Stimulated activated CD8-positive, alpha-beta memory T cell treated with anti-CD3 and anti-CD28 coated beads, Interleukin-12 subunit alpha, Interleukin-12 subunit beta, amount 100 ng/mL, for 24 hours (primary cell): Measurements from ENCODE around the gene TLL2.

Source experiments
- DNase-seq: peaks from one replicate; pipeline ENCODE4 v3.0.0-alpha.2; 2020; ENCODE audit errors: extremely low read depth

Gene TLL2

GRCh38 chr10:96421995-96422394 lies 91.7 kb downstream of the TLL2 start:
- no peak for DNase-seq

DNA sequence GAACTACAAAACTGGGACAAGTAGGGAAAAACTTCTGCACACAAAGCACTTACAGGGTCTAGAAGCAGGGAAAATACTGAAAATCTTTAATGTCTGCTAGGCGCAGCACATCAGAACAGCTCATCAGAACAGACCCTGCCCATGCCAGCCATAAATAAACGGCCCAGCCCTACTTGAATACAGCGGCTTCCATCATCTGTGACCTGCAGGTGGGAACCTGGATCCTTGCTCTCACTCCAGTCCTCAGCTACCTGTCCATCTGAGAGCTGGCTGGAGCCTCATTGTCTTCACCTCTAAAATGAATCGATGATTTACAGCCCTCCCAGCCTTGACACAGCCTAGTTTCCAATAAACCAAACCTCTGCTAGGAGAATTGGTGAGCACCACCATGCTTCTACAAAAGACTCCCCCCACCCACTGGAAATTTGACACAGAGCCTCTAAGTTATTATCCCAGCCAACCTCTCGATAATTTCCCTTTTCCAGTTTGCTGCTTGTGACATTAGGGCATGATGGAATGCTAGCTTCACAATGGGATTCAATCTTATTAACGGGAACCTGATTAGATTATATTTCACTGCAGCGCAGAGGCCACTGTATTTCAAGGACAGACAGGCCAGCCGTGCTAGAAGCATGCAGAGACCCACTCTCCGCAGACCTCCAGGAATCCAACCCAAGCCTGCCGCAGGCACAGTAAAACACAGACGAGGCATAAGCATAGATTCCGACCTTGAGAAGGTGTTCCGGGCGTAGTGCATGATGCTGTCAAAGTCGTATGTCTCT lies 93.3 kb downstream of the TLL2 start:
- no peak for DNase-seq

GRCh38 chr10:96419351-96419750 lies 94.4 kb downstream of the TLL2 start:
- DNase-seq = no peak

GRCh38 chr10:96418582-96418981 lies 95.1 kb downstream of the TLL2 start:
- no peak for DNase-seq

DNA sequence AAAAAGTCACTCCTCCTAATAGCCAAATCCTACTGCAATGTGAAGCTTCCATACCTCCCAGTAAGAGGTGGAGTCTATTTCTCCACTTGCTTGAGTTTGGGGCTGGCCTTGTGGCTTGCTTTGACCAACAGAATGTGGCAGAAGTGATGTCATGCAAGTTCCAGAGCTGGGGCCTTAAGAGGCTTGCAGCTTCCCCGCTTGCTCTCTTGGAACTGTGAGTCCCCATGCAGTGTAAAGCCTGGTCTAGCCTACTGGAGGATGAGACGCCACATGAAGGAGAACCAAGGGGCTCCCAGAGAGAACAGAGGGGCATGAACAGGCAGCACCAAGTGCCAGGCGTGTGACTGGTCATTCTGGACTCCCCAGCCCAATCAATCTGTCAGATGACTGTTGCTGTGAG lies 96.3 kb downstream of the TLL2 start:
- no peak for DNase-seq

GRCh38 chr10:96416643-96417042 lies 97.1 kb downstream of the TLL2 start:
- DNase-seq = no peak

DNA sequence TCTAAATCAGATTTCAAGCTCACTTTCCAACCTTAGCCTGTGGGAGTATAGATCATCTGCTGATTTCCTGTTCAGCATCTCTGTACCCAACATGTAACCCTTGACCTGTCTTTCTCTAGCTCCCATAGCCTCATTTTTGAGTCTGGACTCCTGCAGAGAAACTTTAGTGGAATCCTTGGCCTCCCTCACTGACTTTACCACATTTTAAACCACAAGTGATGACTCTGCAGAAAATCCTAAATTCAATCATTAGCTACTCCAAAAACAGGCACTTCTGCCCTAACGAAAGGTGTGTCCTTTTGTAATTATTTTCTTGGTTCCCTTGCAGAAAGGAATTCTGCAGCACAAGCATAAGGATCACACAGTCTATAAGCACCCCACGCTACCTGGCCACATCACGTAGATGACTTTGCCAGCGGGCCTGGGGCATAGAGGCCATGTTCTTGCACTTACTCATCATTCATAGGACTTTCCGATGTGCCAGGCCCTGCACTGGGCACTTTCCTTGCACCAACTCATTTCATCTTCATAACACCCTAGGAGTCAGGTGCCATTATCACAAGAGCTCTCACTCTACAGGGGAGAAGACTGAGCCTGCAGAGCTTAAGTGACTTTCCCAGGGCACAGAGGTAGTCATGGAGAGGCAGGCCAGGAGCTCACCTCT lies 97.7 kb downstream of the TLL2 start:
- DNase-seq = no peak

DNA sequence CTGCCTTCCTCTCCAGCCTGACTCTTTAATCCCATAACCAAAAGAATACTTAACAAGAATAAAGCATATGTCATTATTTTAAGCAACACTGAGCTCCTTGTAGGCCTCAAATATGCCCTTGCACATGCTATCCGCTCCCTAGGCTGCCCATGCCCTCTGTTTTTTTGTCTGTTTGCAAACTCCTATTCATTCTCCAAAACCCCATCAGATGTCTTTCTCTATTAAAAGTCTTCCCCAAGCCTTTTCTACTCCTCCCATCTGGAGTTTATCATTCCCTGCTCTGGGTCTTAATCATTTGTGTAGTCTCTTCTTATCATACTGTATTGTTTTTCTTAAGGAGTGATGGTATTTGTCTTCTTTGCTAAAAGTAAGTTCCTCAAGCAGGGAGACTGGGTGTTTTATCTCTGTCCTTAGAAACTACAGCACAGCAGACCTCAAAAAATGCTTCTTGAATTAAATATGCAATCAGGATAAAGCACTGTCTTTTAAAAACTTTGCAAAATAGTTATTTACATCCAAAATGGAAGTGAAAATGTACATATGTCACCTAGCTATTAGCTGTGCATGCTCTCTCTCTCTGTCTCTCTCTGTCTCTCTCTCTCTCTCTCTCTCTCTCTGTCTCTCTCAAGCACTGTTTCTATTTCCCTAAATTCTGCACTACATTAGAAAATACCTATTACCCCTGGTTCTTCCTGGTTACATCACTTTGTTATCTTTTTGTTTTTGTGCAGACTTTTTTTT lies 98.4 kb downstream of the TLL2 start:
- DNase-seq = no peak

DNA sequence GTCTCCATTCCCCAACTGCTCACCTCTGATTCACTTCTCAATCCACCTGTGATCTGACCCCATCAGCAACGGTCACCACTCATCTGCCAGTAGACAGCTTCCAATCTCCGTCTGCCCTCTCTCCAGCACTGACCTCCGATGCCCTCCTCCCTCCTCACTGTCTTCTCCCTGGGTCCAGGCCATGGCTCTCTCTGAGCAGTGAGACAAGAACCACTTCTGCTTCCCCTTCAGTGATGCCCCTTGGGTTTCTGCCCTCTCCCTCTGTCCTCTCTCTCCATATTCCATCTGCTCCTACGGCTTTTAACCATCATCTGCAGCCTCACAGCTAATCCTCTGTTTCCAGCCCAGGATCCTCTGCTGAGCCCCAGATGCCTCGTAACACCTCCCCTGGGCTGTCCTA lies 99.4 kb downstream of the TLL2 start:
- DNase-seq = no peak

DNA sequence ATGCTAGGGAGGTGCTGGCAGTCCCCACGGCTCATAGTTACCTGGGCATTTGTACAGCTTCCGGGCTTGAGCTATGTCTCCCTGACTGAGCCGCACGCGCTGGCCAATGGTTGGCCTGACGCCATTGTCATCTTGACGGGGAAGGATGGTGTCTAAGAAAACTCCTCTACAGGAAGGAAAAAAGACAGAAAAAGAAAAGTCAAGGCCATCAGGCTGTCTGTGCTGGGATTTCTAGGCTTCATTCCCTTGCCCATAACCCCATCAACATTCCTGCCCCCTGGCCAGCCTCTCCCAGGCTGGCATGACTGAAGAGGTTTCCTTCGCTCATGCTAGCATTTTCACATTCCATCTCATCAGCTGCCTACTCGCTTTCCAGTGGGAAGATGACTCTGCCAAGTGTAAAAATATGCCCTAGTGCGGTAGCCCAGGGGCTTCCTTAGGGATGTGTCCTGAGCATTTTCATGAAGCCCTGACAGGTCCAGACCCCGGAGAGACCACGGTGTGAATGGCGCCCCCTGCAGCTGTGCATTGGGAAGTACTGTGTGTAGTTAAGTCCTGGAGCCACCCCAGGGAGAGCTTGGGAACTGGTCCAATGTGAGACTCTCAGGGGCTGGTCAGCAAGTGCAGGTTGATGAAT lies 100.5 kb downstream of the TLL2 start:
- DNase-seq = no peak

DNA sequence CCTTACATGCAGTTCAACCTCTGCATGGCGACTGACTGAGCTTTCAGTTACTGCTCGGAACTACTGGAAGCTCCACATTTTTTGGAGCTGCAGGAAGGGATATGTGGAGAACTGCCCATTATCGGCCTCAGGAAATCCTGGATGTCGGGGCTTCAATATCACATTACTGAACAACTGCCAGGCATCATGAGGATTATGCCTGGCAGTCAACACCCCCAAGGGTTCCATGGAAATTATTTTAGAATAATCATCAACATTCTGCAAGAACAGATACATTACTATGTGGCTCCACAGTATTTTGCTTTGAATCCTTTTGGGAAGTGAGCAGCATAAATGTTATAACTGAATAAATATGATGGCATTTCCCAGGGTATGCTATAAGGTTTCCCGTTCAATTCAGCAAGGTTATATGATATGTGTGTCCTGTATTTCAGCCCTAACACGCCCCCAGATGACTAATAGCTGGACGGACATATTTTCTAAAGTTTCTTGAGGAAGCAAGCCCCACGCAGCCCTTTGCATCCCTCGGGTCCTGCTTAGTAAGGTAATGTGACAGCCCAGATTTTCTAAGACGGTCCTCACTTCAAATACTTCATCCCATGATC lies 101.9 kb downstream of the TLL2 start:
- DNase-seq = no peak

DNA sequence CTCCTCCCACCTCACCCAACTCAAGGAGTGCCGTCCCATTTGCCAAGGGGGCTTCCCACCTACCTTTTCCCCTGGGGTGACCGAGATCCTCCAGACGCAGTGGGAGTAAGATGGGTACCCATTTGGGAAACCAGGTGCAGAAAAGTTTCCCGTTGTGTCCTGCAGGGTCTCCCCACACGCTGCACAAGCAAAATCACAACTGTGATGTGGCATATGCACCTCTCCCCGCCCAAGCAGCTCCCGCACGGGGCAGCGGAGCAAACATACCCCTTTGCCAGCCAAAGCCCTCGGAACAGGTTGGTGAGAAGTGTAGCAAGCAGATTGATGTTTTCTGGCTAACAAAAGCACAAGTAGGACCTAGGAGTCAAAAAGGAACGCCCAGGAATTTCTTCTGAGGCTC lies 103.4 kb downstream of the TLL2 start:
- no peak for DNase-seq

GRCh38 chr10:96408201-96408600 lies 105.5 kb downstream of the TLL2 start:
- DNase-seq = no peak

DNA sequence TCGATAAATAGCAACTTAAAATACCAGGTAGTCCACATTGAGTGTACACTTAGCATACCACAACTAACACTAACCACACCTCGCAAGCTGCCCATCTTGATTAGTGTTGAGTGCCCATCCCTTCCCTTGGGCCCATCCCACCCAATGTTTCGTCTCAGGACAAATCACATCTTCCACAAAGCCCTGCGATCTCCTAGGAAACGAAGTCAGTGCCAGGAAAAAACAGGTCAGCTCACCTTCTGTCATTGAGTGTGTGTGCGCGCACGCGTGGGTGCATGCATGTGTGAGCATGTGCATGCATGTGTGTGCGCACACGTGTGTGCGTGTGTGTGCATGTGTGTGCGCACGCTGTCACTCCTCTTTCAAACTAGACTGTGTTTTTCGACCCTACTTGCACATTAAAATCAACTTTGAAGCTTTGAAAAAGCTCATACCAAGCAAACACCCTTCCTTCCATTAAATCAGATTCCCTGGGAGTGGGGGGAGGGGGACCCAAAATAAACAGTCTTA lies 106.1 kb downstream of the TLL2 start:
- DNase-seq = no peak

- DNase-seq = no peak
Observed at GRCh38 chr10:96406091-96406490, 107.6 kb downstream of the TLL2 start.

DNA sequence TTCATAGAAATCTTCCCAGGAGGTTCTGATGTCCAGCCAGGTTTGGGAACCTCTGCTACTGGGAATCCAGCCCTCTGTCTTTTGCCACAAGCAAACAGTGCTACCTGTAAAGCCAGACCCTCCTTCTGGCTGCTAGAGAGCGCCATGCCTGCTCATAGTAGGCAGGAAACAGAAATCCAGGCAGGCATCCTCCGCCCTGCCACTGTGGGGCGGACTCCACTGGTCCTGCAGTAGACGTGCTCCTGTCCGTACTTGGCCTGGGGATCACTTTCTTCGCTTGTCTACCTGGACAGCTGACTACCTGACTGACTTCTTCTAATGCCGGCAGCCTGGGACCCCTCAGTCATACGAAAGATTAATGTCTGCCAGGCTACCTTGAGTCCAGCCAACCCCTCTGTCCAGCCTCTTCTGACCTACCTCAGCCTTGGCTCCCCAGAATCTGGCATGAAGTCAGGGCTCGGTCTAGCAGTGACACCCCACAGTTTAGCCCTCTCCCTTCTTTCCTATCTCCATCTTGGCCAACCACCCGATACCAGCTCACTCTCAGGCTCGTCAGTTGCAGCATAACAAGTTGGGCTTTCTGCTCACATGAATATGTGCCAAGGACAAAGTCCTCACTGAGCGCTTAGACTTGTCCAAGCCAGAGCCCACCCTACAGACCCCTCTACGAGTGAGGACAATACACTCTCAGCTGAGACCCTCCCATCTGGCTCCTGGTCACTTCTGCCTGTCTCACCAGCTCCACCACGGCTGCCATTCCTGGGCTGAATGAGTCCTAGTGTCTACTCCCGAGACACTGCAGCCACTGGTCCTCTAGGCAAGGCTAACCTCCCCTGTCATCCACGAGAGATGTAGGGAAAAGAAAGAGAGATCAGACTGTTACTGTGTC lies 111.1 kb downstream of the TLL2 start:
- DNase-seq = no peak

DNA sequence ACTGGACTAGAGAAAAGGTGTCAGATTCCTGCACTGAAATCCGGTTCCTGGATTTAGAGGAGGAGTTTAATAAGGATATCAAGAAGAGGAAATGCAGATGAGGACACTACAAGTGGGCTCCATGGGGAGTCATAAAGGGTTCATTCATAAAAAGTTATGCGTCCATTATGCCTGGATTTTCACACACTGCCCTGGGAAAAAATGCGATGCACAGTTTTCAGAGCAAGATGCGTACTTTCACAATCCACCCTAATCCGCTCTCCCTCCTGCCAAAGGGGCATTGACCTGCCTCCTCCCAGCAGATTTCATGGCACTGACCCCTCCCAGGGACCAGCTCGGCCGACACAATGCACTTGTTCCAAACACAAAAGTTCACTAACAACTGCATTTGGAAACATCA lies 112.7 kb downstream of the TLL2 start:
- DNase-seq = no peak

DNA sequence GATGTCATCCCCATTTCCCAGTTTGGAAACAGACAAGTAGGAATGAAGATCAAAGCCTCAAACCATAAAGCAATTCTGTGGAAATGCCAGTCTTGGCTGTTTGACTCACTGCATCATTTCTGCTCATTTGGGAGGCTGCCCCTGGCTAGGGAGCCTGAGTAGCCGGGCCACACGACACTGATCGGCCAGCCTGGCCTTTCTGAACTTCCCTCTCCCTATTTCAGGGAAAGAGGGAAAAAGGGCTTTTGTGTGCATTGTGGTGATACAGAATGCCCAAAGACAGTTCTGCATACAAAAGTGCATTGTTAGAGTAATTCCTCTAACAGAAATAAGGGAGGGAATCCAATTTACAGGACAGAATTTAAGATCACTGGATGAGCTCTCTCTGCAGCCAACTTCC lies 113.3 kb downstream of the TLL2 start:
- DNase-seq = no peak

DNA sequence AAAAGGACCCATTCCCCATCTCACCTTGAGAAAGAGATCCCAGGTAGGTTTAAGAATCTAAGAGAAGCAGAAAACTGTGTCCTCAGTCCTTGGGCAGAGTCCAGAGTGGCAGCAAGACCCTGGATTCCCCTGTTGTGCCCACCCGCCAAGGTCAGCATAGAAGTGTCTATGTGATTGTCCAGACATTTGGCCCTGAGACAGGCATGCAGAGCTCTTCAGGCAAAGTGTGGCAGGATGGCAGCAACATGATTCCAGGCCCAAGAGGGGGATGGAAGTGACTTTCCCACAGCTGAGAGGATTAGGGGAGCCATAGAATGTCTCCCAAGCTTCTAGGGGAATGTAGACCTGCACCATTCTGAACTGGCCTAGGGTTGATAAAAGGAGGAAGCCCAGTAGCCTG lies 115.8 kb downstream of the TLL2 start:
- no peak for DNase-seq

DNA sequence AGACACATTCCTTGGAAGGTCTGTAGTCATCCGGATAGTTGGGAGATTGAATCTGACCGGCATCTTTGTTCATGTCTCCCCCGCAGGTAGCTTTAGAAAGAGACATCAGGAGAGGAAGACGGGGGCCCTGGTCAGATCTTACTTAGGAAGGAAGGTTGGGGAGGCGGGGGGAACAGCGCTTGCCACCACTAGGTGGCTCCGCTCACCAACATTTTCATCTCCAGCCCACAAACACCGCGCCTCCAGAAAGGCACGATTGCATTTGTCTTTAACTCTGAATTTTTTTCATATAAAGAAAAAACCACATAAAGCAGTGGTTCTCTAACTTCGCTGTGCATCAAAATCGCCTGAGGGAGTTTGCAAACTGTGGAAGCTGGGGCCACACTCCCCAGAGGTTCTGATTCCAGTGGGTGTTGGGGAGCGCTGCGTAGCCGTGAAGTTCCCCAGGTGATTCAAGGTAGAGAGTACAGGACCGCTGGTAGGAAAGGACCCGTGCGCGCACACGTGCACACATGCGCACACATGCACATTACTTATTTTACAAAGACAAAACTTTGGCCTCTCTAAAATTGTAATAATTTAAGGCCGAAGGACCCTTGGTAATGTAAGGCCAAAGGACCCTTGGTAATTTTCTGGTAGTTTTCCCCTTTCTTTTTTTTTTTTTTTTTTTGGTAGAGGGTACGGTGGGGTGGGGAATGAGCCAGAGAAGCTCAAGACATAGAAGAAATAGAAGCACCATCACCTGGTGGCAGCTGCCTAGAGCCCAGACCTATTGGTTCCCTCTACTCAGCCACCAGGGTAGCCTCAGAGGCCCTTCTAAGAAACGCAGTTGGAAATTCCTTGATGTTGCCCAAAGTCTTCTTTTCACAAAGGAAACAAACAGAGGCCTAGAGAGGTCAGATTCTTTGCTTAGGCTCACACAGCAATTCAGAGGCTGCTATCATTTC lies 117.5 kb downstream of the TLL2 start:
- no peak for DNase-seq
